Measurements from ENCODE around the gene KTI12. TPM values are rescaled to one million over a fixed set of nuclear protein-coding genes. Genes with fewer than 3 reads are reported as not detected.
"Not testable (repeated sequence)": the region's sequence is repeated elsewhere in the genome, so short reads cannot be mapped to it uniquely, and the experiment has no call there.

Gene KTI12
- total and polyA plus RNA-seq, 4 donors: 4.1 to 7.7 (median 5.8) TPM

- TF ChIP-seq EGR1 (IDR thresholded peaks at IDR 0.05; ENCODE audit: low read depth in 2 of 2) (no peak), TAF1 (conservative IDR thresholded peaks at IDR 0.05) (no peak), FOXA1 (IDR thresholded peaks at IDR 0.05) (no peak)
These were observed 25.4 kb downstream of the KTI12 start (continued) for GRCh38 chr1:52008071-52008809.

GRCh38 chr1:52007215-52008002 is 26.2 kb downstream of the KTI12 start:
- Histone ChIP-seq H3K36me3 (ENCODE audit: control insufficient read depth in 4 of 4, insufficient read depth in 3 of 4, low read depth in 1 of 4, low read length in 3 of 4) (no peaks in the 10 kb centered on the region), H3K9ac (ENCODE audit: low read depth in 1 of 2, low read length in 2 of 2) (no peak overlapping the region), H3K9me3 (ENCODE audit: control insufficient read depth in 4 of 4, low read length in 3 of 4) (no peaks in the 10 kb centered on the region), H3K27ac (ENCODE audit: low read depth in 1 of 2, low read length in 2 of 2) (no peak overlapping the region), H3K4me1 (ENCODE audit: control insufficient read depth in 4 of 4, insufficient read depth in 4 of 4, low read length in 3 of 4) (no peaks in the 10 kb centered on the region), H3K27me3 (ENCODE audit: control insufficient read depth in 4 of 4, insufficient read depth in 4 of 4, low read length in 3 of 4) (no peaks in the 10 kb centered on the region), H3K4me3 (ENCODE audit: low read depth in 1 of 3, low read length in 3 of 3) (no peak overlapping the region)
- WGBS: 60% methylated on average over 5 of the region's 5 CpGs
- TF ChIP-seq EGR1 (IDR thresholded peaks at IDR 0.05; ENCODE audit: low read depth in 2 of 2): no peak
- no peak for TF ChIP-seq FOXA1 (IDR thresholded peaks at IDR 0.05)
- no peak for TF ChIP-seq HNF4A (conservative IDR thresholded peaks at IDR 0.05)
- TF ChIP-seq RXRA (IDR thresholded peaks at IDR 0.05): no peak
- no peak for DNase-seq (ENCODE audit: low spot score)

DNA sequence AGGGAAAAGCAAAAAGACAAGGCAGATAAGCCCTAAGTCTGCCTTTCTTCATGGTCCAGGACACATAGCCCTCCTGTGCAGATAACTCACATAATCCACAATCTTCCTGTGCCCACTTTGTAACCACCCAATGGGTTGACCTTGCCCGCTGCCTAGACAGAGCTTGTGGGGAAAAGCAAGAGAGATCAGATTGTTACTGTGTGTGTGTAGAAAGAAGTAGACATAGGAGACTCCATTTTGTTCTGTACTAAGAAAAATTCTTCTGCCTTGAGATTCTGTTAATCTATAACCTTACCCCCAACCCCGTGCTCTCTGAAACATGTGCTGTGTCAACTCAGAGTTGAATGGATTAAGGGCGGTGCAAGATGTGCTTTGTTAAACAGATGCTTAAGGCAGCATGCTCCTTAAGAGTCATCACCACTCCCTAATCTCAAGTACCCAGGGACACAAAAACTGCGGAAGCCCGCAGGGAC is 27.5 kb downstream of the KTI12 start:
- not testable (repeated sequence) for H3K27ac ChIP-seq (ENCODE audit: low read depth in 1 of 2, low read length in 2 of 2); H3K4me3 ChIP-seq (ENCODE audit: low read depth in 1 of 3, low read length in 3 of 3); H3K9me3 ChIP-seq (ENCODE audit: control insufficient read depth in 4 of 4, low read length in 3 of 4); DNase-seq (ENCODE audit: low spot score); H3K4me1 ChIP-seq (ENCODE audit: control insufficient read depth in 4 of 4, insufficient read depth in 4 of 4, low read length in 3 of 4); H3K36me3 ChIP-seq (ENCODE audit: control insufficient read depth in 4 of 4, insufficient read depth in 3 of 4, low read depth in 1 of 4, low read length in 3 of 4); H3K27me3 ChIP-seq (ENCODE audit: control insufficient read depth in 4 of 4, insufficient read depth in 4 of 4, low read length in 3 of 4); H3K9ac ChIP-seq (ENCODE audit: low read depth in 1 of 2, low read length in 2 of 2)
- WGBS: 32% methylated on average over 5 of the region's 5 CpGs

- DNase-seq (ENCODE audit: low spot score); H3K27me3 ChIP-seq (ENCODE audit: control insufficient read depth in 4 of 4, insufficient read depth in 4 of 4, low read length in 3 of 4); H3K4me1 ChIP-seq (ENCODE audit: control insufficient read depth in 4 of 4, insufficient read depth in 4 of 4, low read length in 3 of 4); H3K27ac ChIP-seq (ENCODE audit: low read depth in 1 of 2, low read length in 2 of 2); H3K9ac ChIP-seq (ENCODE audit: low read depth in 1 of 2, low read length in 2 of 2); H3K36me3 ChIP-seq (ENCODE audit: control insufficient read depth in 4 of 4, insufficient read depth in 3 of 4, low read depth in 1 of 4, low read length in 3 of 4); H3K9me3 ChIP-seq (ENCODE audit: control insufficient read depth in 4 of 4, low read length in 3 of 4); H3K4me3 ChIP-seq (ENCODE audit: low read depth in 1 of 3, low read length in 3 of 3): not testable (repeated sequence)
- 56% methylated on average over 3 of the region's 3 CpGs for WGBS
These were observed 28.1 kb downstream of the KTI12 start for GRCh38 chr1:52005548-52005947.

DNA sequence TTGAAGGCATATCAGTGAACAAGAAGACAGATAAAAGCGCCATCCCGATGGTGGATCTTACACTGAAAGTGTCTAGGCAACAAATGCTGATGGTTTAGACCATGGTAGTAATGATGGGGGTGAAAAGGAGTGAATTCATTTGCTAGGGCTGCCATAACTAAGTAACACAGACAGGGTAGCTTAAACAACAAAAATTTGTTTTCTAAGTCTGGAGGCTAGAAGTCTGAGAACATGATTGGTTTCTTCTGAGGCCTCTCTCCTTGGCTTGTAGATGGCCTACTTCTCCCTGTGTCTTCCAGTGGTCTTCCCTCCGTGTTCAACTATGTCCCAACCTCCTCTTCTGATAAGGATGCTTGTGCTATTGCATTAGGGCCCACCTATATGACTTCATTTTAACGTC is 29.7 kb downstream of the KTI12 start:
- no peak overlapping the region for H3K9ac ChIP-seq (ENCODE audit: low read depth in 1 of 2, low read length in 2 of 2)
- H3K36me3 ChIP-seq (ENCODE audit: control insufficient read depth in 4 of 4, insufficient read depth in 3 of 4, low read depth in 1 of 4, low read length in 3 of 4): no peaks in the 10 kb centered on the region
- H3K27ac ChIP-seq (ENCODE audit: low read depth in 1 of 2, low read length in 2 of 2): no peak overlapping the region
- no peaks in the 10 kb centered on the region for H3K9me3 ChIP-seq (ENCODE audit: control insufficient read depth in 4 of 4, low read length in 3 of 4)
- DNase-seq (ENCODE audit: low spot score): no peak
- H3K4me1 ChIP-seq (ENCODE audit: control insufficient read depth in 4 of 4, insufficient read depth in 4 of 4, low read length in 3 of 4): no peaks in the 10 kb centered on the region
- H3K4me3 ChIP-seq (ENCODE audit: low read depth in 1 of 3, low read length in 3 of 3): no peak overlapping the region
- no peaks in the 10 kb centered on the region for H3K27me3 ChIP-seq (ENCODE audit: control insufficient read depth in 4 of 4, insufficient read depth in 4 of 4, low read length in 3 of 4)
- WGBS: 59% methylated on average over 4 of the region's 4 CpGs
- TF ChIP-seq HNF4A (conservative IDR thresholded peaks at IDR 0.05): no peak
- TF ChIP-seq, protein P1, sequence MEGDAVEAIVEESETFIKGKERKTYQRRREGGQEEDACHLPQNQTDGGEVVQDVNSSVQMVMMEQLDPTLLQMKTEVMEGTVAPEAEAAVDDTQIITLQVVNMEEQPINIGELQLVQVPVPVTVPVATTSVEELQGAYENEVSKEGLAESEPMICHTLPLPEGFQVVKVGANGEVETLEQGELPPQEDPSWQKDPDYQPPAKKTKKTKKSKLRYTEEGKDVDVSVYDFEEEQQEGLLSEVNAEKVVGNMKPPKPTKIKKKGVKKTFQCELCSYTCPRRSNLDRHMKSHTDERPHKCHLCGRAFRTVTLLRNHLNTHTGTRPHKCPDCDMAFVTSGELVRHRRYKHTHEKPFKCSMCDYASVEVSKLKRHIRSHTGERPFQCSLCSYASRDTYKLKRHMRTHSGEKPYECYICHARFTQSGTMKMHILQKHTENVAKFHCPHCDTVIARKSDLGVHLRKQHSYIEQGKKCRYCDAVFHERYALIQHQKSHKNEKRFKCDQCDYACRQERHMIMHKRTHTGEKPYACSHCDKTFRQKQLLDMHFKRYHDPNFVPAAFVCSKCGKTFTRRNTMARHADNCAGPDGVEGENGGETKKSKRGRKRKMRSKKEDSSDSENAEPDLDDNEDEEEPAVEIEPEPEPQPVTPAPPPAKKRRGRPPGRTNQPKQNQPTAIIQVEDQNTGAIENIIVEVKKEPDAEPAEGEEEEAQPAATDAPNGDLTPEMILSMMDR (IDR thresholded peaks at IDR 0.05; ENCODE audit: low read depth, low read length, missing input control): no peak
- TF ChIP-seq ZBTB33 (IDR thresholded peaks at IDR 0.05): no peak
- no peak for TF ChIP-seq HNF4G (IDR thresholded peaks at IDR 0.05)
- no peak for TF ChIP-seq FOXA1 (IDR thresholded peaks at IDR 0.05)
- no peak for TF ChIP-seq SP1 (IDR thresholded peaks at IDR 0.05)
- no peak for TF ChIP-seq FOXA2 (IDR thresholded peaks at IDR 0.05)
- TF ChIP-seq NR2F2 (IDR thresholded peaks at IDR 0.05): no peak
- TF ChIP-seq, protein P2, sequence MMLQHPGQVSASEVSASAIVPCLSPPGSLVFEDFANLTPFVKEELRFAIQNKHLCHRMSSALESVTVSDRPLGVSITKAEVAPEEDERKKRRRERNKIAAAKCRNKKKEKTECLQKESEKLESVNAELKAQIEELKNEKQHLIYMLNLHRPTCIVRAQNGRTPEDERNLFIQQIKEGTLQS (IDR thresholded peaks at IDR 0.05): no peak
- TF ChIP-seq RAD21 (IDR thresholded peaks at IDR 0.05): no peak
- TF ChIP-seq GABPA (IDR thresholded peaks at IDR 0.05 in 1 of 2, conservative IDR thresholded peaks at IDR 0.05 in 1 of 2): no peak
- TF ChIP-seq RXRA (IDR thresholded peaks at IDR 0.05): no peak
- TF ChIP-seq JUND (IDR thresholded peaks at IDR 0.05): no peak
- no peak for TF ChIP-seq YY1 (IDR thresholded peaks at IDR 0.05)
- no peak for TF ChIP-seq MAX (IDR thresholded peaks at IDR 0.05)

Measured in liver (tissue), 9 donors.